Osteocyte (in vitro differentiated cells): Measurements from ENCODE around the gene ZNF616. TPM values are rescaled to one million over a fixed set of nuclear protein-coding genes. Genes with fewer than 3 reads are reported as not detected.

ENCODE experiments used
- DNase-seq: peaks from one replicate; pipeline ENCODE4 v3.0.0; 2021; ENCODE audit warnings: mixed read lengths; ENCODE audit not compliant: unreplicated experiment; ENCODE audit errors: extremely low spot score
- H3K27ac Mint-ChIP-seq: one replicate; pipeline ENCODE4 v1.8.0; 2021; ENCODE audit warnings: mild to moderate bottlenecking, mixed read lengths; ENCODE audit not compliant: unreplicated experiment
- H3K27me3 Mint-ChIP-seq: one replicate; pipeline ENCODE4 v1.8.0; 2021; ENCODE audit warnings: mixed read lengths; ENCODE audit not compliant: unreplicated experiment
- H3K36me3 Mint-ChIP-seq: one replicate; pipeline ENCODE4 v1.8.0; 2021; ENCODE audit warnings: mixed read lengths; ENCODE audit not compliant: unreplicated experiment
- H3K4me1 Mint-ChIP-seq: one replicate; pipeline ENCODE4 v1.8.0; 2021; ENCODE audit warnings: mixed read lengths; ENCODE audit not compliant: unreplicated experiment
- H3K4me3 Mint-ChIP-seq: one replicate; pipeline ENCODE4 v1.8.0; 2021; ENCODE audit warnings: mild to moderate bottlenecking, moderate library complexity, mixed read lengths; ENCODE audit not compliant: unreplicated experiment
- H3K9me3 Mint-ChIP-seq: one replicate; pipeline ENCODE4 v1.8.0; 2021; ENCODE audit warnings: mixed read lengths; ENCODE audit not compliant: unreplicated experiment
- total RNA-seq: library from RNA; stranded (reverse); gene quantifications from 2 replicates; pipeline ENCODE4 v1.2.1, GENCODE V29; 2021
- TF ChIP-seq, protein P1 (sequence below): fragments of 200-600 bp; sonication (generic); IDR thresholded peaks from 2 replicates; pipeline ENCODE4 v1.5.0; 2021; ENCODE audit warnings: antibody characterized with exemption, mild to moderate bottlenecking, moderate library complexity

ZNF616 gene
- total RNA-seq, 1 donor from 2014 or later: 16.5 TPM

DNA sequence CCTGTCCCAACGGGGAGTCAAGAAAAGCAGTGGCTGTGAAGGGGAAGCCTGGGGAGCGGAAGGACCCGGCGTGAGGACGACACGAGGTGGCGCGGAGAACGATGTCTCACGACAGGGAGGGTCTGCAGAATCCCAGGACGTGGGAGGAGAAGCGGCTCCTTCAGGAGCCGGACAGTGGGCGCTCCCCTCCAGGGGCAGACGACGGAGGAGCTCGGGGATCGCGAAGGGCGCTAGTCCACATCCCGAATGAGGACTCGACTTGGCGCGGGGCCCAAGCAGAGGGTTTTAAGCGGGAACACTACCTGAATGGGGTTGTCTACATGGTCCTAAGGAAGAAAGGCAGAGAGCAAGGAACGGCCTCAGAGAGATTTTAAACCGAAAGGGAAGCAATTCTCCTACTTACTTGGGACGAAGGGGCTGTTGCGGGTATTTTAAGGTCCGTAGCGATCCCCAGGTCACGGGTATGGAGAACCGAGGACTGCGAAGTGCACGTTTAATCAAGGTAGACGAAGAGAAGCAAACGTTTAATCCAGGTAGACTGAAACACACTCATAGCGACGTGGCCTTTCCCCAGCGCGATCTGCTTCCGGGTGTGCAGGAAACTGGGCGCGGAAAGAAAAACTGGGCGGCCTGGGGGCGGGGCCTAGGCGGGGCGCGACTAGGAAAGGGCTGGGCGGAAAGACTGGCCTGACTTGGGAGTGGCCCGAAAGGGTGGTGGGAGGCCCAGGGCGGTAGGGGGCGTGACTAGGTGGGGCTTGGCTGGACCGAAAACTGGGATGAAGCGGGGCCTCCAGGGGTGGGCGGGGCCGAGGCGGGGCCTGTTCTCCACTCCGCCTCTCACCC is 44.3 kb downstream of the ZNF616 start, which contains the start of gene ZNF841:
TSS of gene ZNF841 (minus strand) at position 594 of the 843 bp plus-strand sequence. CDS start 10,964 bp downstream, outside the sequence.
- peak within 1 kb of the TSS; percentile 93 for H3K4me3 Mint-ChIP-seq
- peaks cover 36% of the 10 kb centered on the region for H3K36me3 Mint-ChIP-seq
- peak within 1 kb of the TSS; percentile 98 for H3K27ac Mint-ChIP-seq
- peaks cover 31% of the 10 kb centered on the region for H3K9me3 Mint-ChIP-seq
- H3K4me1 Mint-ChIP-seq: peaks cover 21% of the 10 kb centered on the region
- peak; percentile 97 for DNase-seq
- H3K27me3 Mint-ChIP-seq: no peaks in the 10 kb centered on the region
- TF ChIP-seq, protein P1, sequence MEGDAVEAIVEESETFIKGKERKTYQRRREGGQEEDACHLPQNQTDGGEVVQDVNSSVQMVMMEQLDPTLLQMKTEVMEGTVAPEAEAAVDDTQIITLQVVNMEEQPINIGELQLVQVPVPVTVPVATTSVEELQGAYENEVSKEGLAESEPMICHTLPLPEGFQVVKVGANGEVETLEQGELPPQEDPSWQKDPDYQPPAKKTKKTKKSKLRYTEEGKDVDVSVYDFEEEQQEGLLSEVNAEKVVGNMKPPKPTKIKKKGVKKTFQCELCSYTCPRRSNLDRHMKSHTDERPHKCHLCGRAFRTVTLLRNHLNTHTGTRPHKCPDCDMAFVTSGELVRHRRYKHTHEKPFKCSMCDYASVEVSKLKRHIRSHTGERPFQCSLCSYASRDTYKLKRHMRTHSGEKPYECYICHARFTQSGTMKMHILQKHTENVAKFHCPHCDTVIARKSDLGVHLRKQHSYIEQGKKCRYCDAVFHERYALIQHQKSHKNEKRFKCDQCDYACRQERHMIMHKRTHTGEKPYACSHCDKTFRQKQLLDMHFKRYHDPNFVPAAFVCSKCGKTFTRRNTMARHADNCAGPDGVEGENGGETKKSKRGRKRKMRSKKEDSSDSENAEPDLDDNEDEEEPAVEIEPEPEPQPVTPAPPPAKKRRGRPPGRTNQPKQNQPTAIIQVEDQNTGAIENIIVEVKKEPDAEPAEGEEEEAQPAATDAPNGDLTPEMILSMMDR: peak; percentile 33

DNA sequence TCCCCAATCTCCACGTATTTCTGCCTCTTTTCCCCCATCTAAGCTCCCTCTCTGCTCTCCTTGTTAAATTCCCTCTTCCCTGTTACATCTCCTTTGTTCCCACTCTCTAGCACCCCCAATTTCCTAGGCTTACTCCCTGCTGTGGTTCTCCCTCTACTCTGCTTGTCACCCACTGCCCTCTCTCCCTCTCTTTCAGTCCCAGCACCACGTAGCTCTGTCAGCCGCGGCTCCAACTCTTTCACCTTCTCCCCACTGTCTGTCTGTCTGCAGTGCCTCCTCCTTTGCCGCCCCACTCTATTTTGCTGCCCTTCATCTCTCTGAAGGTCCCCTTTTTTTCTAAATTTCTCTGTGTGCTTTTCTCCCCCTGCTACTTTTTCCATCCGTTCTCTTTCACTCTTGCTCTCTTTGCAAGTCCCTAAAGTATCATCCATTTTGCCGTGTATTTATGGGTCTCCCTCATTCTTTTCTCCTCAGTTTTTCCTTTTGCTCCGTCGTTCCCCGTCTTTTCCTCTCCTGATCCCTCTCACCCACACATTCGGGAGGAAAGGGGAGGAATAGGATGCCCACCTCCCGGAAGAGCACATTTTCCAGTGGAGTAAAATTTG is 45.1 kb downstream of the ZNF616 start:
- peaks cover 33% of the 10 kb centered on the region for H3K9me3 Mint-ChIP-seq
- no peaks in the 10 kb centered on the region for H3K27me3 Mint-ChIP-seq
- H3K4me3 Mint-ChIP-seq: peak overlapping the region; percentile 93
- peaks cover 44% of the 10 kb centered on the region for H3K36me3 Mint-ChIP-seq
- TF ChIP-seq, protein P1: no peak
- peaks cover 21% of the 10 kb centered on the region for H3K4me1 Mint-ChIP-seq
- DNase-seq: no peak
- H3K27ac Mint-ChIP-seq: peak overlapping the region; percentile 98

- H3K4me3 Mint-ChIP-seq: no peak overlapping the region
- H3K27ac Mint-ChIP-seq: no peak overlapping the region
- no peaks in the 10 kb centered on the region for H3K27me3 Mint-ChIP-seq
- H3K4me1 Mint-ChIP-seq: no peaks in the 10 kb centered on the region
- TF ChIP-seq, protein P1: no peak
- H3K36me3 Mint-ChIP-seq: peaks cover 92% of the 10 kb centered on the region
- H3K9me3 Mint-ChIP-seq: peaks cover 57% of the 10 kb centered on the region
- DNase-seq: no peak
Observed at GRCh38 chr19:52086481-52086880, 53.3 kb downstream of the ZNF616 start.

DNA sequence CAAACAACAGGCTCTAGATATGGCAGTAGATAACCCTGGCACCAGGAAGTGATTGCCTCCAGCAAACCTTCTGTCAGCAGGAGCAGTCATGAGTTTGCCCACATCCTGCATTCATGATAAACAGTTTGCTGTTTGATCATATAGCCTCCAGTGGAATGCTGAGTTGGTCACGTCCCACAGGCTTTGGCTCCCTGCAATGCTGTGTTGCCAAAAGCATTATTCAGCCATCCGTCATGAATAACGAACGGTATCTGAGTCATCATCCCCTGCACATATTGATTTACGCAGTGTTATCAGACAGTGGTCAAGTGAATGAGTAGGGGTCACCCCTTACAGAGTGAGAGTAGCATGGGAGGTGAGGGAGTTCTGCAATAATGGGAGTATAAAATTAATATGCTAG is 69.2 kb downstream of the ZNF616 start:
- no peak overlapping the region for H3K27ac Mint-ChIP-seq
- TF ChIP-seq, protein P1: no peak
- no peak for DNase-seq
- peaks cover 67% of the 10 kb centered on the region for H3K9me3 Mint-ChIP-seq
- no peak overlapping the region for H3K4me3 Mint-ChIP-seq
- peaks cover 86% of the 10 kb centered on the region for H3K36me3 Mint-ChIP-seq
- no peaks in the 10 kb centered on the region for H3K27me3 Mint-ChIP-seq
- no peaks in the 10 kb centered on the region for H3K4me1 Mint-ChIP-seq

DNA sequence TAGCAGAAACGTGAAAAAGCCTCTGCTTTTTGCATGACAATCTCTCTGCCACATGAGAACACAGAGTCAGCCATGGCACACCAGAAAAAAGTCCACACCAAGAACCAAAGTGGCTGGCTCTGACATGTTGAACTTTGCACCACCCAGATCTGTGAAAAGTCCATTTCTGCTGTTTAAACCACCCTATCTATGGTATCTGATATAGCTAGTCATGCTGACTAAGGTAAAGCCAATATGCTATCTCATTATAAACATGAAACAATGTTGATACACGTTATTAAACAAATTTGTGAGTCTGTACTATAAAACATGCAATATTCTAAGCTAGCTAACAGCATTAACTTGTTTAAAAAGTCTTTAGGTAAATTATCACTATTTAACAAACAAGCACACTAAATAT is 70.1 kb downstream of the ZNF616 start:
- Mint-ChIP-seq H3K9me3 (peaks cover 64% of the 10 kb centered on the region), H3K27me3 (no peaks in the 10 kb centered on the region), H3K4me3 (no peak overlapping the region), H3K27ac (no peak overlapping the region), H3K36me3 (peaks cover 86% of the 10 kb centered on the region), H3K4me1 (no peaks in the 10 kb centered on the region)
- no peak for DNase-seq
- TF ChIP-seq, protein P1: no peak
